HG02884 (cell line): Measurements from ENCODE around the gene KCNF1.

Experiments used
- ATAC-seq: cut with Tn5 transposase; IDR thresholded peaks from one replicate; pipeline ENCODE4 v1.9.1; 2021; ENCODE audit warnings: mild to moderate bottlenecking, moderate library complexity; ENCODE audit not compliant: unreplicated experiment

KCNF1 gene

DNA sequence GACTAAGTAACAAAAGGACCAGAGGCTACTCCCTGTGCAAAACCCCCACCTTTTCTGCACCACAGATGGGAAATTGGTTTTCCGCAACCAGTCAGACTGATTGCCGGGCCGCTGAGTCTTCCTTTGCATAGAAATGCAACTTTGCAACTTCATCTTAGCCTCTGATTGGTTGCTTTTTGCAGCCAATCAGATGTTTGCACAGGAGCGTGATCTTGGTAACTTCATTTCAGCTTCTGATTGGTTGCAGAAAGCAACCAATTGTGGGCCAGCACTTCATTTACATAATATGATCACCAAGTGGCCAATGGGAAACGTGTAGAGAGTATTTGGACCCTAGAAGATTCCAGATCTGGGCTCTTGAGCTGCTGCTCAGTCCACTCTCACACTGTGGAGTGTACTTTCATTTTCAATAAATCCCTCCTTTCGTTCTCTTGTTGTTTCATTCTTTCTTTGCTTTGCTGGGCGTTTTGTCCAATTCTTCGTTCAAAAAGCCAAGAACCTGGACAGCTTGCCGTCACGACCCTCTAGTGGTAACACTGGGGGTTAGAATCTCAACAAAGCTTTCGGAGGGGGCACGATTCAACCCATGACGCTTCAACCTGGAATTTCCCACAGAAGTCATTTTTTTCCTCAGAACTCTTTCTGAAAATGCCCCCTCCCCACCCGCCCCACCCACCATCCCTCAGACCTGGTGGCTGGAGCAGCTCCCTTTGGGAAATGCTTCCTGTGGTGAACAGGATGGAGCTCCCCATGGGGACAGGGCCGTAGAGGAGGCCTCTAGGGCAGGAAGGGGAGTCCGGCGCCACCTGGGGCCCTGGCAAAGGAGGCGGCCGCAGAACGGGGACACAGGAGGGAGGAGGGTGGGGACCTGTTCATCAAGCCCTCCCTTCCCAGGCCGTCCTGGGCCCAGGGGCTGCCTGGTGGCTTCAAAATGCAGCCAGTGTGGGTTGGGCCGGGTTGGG is 31.8 kb upstream of the KCNF1 start:
- no peak for ATAC-seq

GRCh38 chr2:10880586-10881321 is 31.0 kb upstream of the KCNF1 start:
- no peak for ATAC-seq

DNA sequence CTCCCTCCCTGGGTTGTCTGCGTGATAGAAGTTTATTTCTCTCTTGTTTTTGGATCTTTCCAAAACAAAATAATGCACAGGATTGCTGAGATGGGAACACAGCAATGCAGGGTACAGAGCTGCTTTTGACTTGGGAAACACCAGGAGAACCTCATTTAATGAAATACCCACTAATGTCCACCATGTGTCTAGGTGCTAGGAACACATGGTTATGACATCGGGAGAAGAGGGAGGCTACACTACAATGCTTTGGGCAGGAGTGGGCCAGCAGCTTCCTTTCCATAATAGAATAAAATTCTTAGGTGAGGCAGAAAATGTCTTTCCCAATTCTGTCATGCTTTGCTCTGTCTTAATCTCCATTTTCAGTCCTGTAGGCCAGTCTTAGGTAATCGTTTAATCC is 29.2 kb upstream of the KCNF1 start:
- no peak for ATAC-seq

DNA sequence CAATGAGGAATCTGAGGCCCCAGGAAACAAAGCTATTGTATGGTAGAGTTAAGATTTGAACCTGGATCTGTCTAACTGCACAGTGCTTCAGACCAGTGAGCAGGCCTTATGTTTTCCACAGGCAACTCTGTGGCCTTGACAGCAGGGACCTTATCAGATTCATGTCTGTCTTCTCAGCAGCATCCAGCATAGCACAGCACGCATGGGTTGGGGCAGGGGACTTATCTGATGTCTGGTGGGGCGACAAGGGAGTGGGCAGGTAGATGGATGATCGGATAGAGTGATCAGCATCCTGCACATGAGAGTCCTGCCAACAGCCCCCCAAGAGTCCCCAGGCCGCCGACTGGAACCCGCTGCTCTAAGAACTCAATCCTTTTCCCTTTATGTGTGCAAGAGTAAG is 28.7 kb upstream of the KCNF1 start:
- ATAC-seq = no peak

DNA sequence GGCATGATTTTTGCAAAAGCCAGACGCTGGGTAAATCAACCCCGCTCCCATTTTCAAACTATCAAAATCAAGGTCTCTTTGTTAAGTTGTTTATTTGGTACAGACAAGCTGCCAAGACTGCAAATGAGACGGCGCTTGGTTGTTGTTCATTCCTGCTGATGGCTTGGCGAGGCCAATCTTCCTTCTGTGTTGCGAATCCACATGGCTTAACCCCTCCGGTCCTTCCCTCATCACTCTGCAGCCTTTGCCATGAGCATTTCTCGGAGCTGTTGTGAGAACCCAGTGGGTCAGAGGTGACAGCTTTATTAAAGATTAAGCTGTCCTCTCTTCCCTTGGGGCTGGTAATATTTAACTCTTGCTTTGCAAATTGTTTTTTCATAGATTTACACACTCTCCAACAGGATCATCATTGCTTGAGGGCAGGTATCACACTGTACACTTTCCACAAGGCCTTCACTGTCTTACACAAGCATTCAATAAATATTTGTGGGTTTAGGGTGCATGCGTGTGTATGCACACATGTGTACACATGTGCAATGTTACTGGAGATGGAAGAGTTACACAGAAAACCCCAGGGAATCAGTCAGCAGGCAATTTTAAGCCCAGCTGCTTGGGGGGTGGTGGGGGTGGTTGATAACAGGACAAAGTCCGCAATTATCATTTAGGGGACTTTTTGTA is 27.8 kb upstream of the KCNF1 start:
- ATAC-seq = no peak

- ATAC-seq = no peak
Measured at GRCh38 chr2:10884574-10884975, 27.2 kb upstream of the KCNF1 start.

DNA sequence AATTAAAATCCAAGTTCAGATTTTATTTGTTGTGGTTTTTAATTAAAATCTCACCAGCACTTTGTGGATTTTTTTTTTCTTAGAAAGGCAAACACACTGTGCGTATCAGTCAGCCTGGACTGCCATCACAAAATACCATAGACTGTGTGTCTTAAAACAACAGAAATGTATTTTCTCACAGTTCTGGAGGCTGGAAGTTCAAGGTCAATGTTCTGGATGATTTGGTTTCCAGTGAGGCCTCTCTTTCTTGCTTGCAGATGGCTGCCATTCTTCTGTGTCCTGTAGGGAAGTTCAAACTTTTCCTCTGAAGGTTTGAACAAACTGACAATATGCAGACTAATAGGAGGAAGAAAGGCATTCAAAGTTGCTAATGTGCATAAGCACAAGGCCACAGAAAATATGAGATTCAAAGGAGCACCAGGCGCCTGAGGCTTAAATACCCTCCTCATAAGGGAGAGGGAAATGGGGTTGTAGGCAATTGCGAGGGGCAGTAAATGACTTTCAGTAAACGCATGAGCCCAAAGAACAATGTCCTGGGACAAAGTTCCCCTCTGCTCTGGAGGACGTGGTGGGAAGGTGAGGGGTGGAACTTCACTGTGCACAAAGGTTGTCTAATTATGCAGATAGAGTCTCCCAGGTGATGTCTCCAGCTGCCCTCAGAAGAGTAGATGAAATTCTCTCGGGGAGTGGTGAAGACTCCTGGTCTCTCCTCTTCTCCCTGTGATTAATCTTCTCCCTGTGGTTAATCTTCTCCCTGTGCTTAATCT is 26.5 kb upstream of the KCNF1 start:
- no peak for ATAC-seq

DNA sequence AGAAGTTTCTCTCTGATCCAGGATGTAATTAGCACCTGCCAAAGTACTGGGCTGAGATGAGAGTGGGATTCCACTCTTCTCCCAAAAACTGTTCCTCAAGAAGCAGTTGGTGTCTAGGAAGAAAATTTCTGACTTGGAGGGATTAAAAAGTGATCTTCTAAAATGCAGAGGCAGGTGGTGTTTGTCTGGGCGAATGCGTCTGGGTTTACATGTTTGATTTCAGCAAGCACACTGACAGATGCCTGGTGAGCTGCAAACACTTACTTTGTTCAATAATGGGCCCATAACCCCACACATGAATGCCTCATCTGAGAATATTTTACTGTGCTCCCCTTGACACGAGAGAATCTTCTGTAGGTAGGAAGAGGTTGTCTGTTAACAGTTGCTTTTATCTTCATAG is 24.3 kb upstream of the KCNF1 start:
- no peak for ATAC-seq

DNA sequence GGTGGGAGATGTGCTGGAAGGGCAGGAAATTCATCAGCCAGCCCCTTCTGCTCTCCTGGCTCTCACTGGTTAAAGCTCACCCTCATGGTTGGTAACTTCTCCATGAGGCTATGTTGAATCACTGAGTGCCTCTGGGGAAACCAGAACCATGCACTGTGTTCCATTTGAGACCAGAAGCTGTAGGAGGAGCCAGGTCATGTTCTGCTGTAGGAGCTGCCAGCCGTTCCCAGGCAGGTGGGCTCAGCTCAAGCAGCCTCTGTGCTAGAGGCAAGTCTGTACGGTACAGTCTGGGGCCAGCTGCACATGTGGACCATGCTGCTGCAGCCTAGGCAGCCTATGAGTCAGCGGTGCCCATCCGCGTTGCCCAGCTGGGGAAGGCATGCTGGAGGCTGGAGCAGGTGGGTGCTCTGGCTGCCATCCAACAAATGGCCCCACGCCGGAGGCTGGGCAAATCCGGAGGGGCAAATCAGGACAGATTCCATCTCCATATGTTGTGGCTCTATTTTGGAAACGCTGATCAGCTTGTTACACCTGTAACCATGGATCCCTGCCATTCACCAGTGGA is 22.0 kb upstream of the KCNF1 start:
- ATAC-seq = no peak

DNA sequence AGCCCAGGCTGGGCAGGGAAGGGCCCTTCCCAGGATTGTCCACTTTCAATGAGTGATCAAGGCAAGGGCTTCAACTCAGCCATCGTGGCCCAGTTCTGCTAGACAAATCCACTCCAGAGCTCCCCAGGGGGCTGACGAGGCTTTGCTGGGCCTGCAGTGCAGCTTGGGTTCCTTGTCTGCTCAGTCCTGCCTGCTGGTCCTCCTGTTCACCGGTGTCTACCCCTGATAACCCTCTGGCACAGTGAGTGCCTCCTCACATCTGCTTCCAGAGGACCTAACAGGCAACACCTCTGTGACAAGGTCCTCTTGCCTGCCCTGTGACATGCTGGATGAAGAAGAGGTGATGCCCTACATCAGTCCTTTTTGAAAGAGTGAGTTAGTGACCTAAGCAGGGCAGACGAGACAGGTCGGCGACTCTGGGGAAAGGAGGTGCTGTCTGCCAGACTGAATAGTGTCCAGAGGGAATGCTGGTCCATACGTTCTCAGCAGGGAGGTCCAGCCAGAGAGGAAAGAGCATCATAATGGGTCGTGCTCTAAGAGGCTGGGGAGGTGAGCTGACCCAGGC is 20.9 kb upstream of the KCNF1 start:
- no peak for ATAC-seq

DNA sequence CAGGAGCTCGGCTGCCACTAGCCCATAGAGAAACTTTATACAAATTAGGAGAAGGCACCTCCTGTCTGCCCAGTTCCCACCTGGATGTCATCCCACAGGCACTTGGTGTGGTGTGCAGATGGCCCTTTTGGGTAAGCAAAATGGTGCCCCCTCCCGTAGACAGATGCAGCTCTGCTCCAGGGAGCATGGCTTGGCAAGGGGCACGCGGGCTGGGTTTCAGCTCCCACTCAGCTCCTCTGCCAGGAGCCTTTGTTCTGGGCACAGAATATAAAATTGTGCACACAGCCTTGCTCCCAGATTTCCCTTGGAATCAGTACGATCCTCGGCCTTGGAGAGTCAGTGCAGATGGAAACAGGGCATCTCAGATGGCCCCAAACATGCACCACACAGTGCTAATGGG is 20.3 kb upstream of the KCNF1 start:
- ATAC-seq = no peak

DNA sequence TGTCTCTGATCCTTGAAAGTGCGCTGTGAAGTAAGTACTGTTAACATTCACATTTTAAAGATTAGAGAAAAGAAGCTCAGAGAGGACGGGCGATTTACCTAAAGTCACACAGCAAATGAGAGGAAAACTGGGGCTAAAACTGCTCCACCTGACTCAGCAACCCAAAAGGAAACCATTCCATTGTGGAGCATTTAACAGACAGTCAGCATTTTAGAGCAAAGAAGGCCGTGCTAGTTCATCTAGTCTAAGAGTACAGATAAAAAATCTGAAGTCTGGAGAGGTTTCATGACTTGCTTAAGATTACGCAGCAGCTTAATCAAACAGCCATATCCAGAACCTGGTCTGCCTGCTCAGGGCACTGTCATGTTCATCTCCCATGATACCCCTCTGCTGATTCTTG is 19.9 kb upstream of the KCNF1 start:
- ATAC-seq = no peak

DNA sequence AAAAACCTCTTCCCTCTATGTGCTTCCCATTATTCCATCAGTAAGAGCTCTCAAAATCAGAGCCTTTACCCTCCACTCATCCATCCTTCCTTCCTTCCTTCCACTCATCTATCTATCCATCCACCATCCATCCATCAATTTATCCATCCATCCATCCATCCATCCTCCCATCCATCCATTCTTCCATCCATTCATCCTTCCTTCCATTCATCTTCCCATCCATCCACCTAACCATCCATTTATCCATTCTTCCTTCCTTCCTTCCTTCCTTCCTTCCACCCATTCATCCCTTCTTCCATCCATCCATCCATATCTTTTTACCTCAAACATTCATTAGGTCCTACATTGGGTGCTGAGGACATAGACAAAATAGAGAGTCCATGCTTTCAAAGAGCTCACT is 19.4 kb upstream of the KCNF1 start:
- ATAC-seq = no peak

- ATAC-seq = no peak
Measured at GRCh38 chr2:10892796-10893350, 18.9 kb upstream of the KCNF1 start.

DNA sequence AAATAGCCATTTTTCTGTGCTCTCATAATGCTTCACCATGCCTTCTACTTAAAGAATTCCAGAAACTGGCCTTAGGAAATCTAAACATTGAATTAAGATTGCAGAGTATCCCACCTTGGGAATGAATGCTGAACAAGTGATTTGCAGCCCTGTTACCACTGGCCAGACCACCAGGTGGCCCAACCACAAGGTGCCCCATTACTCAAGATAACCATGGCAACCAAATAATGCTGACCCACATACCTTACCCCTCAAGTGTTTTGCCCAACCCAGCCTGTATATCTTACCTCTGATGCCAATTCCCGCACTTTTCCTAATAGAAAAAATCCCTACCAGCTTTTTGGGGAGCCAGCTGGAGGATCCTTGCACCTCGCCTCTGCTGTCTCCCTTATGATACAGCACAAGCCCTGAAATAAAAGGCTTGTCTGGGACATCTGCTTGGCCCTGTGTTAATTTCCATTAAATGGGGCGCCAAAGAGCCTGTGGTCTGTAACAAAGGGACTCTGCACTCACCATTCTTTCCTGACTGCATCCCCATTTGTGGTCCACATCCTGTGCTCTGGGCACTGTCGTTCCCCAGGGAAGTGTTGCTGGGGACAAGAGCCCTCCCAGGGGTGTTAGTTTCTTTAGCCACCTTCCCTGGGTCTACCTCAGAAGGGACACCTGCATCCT is 17.3 kb upstream of the KCNF1 start:
- no peak for ATAC-seq

DNA sequence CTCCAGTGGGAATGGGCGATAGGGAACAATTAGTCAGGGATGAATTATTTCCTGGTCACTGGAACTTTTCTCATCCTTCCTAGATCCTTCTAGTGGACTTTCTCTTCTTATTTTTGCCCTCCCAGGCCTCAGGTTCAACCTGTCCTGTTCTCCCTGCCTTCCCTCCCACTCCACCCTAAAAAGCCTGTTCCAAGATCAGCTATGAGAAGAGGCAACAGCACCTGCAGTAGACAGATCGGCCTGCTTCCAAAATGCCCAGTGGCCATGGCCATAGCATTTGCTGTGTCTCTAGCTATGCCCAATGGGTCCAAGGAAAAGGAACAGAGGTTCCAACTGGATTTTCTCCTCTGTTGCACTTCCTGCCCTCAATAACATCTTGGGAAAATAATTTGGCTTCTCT is 16.5 kb upstream of the KCNF1 start:
- ATAC-seq = no peak

- ATAC-seq = no peak
Measured at GRCh38 chr2:10897956-10898355, 13.8 kb upstream of the KCNF1 start.

GRCh38 chr2:10900216-10901109 is 11.3 kb upstream of the KCNF1 start:
- peak; percentile 62 for ATAC-seq
